HG02588 (cell line): ENCODE data around the gene PDLIM3.
"Not testable (repeated sequence)": the region's sequence is repeated elsewhere in the genome, so short reads cannot be mapped to it uniquely, and the experiment has no call there.

Experiments
- ATAC-seq: cut with Tn5 transposase; IDR thresholded peaks from one replicate; pipeline ENCODE4 v1.9.1; 2021; ENCODE audit warnings: mild to moderate bottlenecking, moderate library complexity; ENCODE audit not compliant: unreplicated experiment

Gene PDLIM3, protein sequence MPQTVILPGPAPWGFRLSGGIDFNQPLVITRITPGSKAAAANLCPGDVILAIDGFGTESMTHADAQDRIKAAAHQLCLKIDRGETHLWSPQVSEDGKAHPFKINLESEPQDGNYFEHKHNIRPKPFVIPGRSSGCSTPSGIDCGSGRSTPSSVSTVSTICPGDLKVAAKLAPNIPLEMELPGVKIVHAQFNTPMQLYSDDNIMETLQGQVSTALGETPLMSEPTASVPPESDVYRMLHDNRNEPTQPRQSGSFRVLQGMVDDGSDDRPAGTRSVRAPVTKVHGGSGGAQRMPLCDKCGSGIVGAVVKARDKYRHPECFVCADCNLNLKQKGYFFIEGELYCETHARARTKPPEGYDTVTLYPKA

DNA sequence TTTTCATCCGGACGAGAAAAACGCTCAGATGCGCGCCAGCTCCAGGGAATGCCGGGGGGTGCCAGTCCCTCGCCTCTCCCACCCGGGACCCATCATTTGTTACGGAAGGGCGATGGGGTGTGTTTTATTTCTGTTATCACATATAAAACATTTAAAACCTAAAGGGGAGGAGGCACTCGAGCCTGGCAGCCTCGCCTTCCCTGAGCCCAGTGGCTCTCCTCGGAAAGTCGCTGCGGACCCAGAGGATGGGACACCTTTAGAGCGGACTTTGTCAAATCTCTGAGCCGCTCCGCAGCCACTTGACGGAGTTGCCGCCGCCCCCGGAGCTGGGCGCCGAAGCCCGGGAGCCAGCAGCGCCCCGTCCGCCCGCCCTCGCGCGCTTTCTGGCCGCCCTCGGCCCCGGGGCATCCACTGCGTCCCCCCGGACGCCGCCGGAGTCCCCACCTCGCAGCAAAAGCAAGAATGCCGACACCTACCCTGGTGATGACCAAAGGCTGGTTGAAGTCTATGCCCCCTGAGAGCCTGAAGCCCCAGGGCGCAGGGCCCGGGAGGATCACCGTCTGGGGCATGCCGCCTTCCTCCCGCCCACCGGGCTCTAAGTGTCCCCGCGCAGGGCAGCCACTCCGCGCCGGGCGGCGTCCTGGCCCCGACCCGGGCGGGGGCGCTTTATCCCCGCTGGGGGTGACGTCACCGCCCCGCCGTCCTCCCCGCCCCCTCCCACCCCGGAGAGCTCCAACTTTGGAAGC is at the start of gene PDLIM3:
Gene PDLIM3, minus strand, starts transcription at position 642 of the 746 bp plus-strand sequence. Its CDS starts 73 bp downstream, at position 569.
- ATAC-seq: no peak

DNA sequence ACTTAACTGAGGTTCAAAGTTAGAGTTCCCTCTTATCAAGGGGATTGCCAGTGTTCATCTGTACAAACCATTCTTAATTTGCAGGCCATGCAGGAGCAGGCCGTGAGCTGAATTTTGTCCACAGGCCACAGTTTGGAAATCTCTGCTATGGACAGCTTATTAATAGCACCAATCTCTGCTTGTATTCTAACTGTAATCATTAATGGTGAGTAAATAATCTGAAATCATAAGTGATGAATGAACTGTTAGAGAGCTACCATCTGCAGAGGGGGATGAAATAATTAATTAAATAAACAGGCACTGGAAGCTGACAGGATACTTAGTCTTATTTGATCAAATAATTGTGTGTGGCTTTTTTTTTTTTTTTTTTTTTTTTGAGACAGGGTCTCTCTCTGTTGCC is 48.5 kb upstream of the PDLIM3 start:
- ATAC-seq: no peak

DNA sequence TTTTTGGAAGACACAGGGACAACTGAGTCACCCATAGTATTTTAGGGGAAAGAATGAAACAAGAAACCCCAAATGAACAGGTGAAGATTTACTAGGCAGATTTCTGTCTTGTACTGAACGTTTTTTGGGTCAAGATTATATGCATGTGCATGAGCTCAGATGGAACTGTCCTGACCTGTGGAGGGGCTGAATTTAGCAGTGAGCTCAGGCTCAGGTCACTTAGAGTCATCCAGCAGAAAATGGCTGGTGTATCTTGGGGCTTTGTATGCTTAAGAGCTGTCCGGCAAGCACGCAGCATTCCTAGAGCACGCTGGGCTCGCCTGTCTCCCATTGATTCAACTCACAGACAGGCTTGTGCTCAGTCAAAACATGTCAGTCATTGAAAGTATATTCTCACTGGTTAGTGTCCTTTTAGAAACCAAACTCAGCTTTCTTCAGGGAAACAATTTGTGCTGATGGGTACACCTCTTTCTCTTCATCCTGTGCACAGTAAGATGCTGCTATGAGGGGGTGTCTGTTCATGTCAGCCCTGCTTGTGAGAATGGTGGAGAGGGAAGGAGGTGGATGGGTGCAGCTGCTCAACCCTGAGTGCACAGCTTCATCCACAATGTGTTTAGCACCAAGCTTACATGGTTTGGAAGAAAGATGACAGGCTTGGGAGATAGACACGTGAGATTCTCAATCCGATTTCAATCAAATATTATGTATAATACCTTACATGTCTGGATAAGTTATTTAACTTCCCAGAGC is 47.5 kb upstream of the PDLIM3 start:
- ATAC-seq: no peak

DNA sequence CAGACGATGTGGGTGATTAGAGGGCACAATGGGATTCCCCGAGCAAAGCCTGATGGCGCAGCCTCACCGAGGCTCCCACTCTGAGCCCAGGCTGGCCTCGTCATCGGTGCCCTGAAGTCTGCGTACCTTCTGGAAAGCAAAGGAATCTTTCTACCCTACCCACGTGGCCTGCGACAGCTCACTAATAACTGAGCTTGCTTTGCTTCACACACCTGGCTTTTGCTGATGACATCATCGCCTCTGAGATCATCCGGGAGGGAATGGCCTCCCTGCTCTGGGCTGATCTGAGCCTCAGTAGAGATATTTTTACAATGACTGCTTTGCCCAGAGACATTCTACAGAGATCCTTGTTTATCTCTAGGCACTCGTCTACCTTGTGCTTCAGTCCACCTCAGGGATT is 45.4 kb upstream of the PDLIM3 start:
- ATAC-seq: no peak

DNA sequence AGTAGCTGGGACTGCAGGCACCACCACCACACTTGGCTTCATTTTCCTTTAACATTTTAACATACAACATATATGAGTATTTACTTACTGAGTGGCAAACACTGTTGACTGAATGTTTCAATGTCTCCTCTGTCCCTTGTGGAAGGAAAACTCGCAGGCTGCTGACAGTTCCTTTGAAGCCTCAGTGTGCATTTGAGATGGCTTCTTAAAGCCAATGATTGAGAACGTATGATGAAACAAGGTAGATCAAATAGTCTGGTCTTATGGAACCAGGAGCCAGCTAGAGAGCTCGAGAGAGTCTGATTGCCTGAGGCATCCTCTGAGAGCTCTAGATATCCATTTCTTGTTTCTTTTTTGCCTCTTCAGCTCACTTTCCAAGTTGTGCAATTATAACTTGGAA is 43.0 kb upstream of the PDLIM3 start:
- no peak for ATAC-seq

DNA sequence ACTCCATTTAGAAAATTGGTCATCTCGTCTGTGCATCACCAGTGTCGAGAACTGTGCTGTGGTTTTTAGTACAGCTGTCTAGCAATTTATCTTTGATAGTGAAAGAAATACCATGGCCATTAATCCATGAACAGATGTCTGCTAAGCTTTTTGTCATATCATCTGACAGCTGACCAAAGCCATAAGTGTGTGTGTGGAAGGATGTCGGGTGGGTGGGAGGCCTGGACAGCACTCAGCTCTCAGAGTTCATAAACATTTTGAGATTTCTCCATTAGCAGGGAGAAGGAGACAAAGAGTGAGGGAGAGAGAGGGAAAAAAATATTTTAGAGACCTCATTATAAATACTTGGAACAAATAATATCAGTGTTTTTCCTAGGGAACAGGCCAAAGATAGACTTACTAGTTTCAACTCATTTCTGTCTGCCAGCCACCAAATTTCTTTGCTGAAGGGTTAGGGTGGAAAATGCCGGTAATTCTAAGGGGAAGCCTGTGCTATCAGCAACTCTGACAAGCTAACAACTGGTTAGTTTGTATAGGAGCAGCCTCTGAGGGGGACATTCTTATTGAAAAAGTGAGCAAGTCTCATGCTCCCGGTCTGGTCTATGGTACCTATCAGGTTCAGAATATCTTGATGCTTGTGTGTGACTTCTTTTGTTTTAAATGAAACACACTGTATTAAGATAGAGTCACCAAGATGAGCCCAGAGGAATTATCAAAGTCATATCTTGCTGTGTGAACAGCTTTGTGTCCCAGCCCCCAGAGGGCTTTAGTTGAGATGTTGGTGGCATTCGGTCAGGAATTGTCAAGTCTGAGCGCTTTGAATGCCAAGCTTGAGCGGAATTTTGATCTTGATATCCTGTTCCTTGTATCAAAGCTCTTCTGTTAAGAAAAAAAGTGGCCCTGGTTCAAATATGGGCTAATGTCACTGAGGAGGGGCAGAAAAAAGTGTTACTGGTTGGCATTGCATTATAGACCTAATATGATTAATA is 41.9 kb upstream of the PDLIM3 start:
- no peak for ATAC-seq

DNA sequence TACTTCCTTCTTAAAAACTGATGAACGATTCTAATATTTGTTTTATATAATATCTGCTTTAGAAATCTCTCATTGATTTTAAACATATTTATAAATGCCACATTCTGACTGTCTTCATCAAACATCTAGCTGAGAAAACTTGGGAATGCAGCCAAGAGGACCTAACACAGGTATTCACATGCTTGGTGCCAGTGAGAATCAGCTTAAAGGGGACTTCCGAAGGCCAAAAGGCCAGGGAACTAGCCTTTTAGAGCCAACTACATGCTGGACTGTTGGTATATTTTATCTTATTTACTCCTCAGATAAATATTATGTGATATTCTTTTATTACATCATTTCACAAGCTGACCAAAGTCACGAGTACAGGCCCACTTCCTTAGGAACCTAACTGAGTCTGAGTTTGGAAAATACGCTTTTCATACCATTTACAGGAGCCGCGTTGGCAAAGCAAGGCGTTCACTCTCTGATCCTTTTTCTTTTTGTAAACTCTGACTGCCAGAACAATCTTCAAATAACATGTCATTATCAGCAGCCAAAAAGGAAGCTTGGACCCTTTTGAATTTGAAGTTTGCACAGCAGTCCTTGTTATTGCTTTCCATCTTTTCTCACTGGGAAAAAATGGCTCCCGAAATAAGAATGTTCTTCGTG is 41.1 kb upstream of the PDLIM3 start:
- no peak for ATAC-seq

DNA sequence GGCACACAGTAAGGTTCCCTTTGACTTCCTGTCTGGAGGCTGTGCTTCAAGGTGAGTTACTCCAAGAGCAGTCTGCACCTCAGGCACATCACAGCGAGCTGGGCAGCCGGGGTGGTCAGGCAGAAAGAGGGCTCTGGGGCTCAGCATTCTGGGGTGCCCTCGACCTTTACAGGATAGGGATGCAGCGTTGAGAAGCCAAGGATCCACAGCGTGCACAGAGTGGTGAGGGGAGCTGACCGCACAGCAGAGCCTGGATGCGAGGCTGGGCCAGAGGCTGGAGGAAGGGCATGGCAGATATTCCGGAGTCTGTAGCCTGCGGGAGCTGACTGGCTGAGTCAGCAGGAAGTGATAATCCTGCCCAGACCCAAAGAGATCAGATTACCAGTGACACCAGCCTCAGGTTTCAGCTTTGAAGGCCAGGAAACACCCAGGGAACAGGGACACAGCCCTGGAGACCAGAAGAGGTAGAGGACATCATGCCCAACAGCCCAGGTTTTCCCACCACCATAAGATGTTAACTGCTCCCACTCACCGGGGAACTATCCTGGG is 38.4 kb upstream of the PDLIM3 start:
- ATAC-seq: no peak

DNA sequence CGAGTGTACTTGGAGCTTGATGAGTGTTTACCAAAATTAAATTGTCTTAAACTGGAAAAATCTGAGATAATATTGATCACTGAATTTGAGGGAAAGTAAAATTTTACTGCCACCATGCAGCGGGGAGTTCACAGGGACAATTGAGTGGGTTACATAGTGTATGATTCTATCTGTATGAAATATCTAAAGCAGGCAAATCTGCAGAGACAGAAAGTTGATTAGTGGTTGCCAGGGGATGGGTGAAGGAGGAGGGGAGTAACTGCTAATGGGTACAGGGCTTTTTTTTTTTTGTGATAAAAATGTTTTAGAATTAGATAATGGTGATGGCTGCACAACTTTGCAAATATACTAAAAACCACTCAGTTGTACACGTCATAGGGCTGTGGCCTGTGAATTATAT is 35.4 kb upstream of the PDLIM3 start:
- ATAC-seq: no peak

DNA sequence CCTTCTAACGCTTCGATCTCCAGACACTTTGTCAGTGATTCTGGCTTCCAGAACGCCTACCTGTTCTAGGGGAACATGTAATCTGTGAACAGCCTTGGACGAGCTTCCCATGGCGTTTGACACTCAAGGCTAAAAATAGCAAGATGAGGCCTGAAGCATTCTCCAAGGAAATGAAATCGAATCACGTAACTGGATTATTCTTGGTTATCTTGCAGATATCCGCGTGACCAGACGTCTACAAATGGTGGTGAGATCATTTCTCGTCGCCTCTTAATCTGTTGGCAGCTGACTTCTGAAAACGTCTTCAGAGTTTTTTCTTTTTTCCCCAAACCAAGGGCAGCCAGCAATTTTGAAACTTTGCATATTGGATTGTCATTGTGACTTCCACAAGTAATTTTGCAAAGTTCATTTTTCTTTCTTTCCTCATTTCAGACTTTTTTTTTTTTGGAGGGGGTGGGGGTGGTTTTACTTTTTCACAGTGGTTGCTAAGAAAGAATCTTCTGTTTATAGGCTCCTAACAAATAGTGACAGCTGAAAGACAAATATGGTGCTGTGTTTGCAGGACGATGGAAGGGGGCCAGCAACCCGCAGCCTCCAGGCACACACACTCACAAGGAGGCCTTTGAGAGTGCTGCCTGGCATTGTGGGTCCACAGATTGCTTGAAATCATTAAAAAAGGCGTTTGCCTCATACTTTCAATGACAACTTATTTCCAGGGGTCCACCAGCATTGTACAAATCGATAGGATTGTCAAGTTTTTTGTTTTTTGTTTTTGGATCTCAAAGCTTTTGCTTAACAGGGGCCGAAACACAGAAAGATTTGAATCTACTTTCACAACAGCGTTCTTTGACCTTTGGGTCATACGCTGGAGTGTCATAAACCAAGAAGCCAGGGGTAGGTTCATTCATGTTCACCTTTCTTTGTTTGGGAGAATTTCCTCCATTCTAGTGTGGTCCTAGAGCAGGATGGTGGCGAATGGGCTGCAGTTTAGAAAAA is 32.4 kb upstream of the PDLIM3 start:
- ATAC-seq: no peak

DNA sequence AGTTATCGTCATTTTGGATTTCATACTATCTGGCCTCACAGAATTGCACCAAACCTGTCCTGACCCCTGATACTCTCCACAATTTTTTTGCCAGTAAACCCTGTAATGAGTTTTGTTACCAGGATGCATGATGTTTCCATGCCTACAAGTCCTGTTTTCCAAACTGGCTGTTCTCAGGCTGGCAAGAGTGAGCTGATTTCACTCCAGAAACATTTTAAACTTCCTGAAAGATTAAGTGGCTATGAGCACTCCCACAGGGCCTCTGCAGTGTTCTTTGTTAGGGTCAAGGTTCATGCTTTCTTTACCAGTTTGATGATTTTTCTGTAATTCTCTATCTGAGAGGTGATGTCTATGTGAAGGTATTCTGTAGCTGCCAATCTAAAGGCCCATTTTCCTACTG is 31.7 kb upstream of the PDLIM3 start:
- no peak for ATAC-seq

DNA sequence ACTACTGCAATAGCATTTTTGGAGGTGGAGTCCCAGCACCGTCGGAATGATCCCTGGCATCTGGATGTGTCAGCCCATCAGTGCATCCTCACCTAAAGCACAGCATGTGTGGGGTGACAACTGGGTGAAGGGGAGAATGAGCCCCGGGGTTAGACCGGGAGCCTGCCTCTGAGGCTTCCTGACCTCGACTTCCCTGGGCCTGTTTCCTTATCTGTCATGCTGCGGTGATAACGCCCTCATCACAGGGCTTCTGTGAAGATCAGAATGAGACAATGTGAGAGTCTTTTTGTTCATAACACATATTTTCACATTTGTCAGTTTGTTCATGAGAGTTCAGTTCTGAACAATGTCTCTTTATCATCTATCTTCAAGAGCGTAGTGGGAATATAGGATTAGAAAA is 31.1 kb upstream of the PDLIM3 start:
- no peak for ATAC-seq

DNA sequence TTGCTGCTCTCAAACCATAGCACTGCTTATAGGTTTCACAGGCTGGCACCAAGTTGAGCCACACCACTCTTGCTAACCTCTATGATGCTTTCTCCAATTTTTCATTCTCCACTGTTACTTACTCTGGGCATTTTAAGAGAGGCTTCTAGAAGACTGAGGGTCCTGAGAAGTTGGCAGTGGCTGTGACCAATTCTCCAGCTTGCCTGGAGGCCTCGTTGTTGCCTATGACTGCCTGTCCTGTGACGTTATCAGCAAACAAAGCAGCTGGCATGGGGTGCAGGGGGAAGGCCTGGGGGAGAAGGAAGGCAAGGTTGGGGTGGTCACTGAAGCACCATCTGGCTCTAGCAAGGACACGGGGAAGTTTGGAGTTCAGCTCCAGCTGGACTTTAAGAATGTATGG is 30.4 kb upstream of the PDLIM3 start:
- no peak for ATAC-seq

DNA sequence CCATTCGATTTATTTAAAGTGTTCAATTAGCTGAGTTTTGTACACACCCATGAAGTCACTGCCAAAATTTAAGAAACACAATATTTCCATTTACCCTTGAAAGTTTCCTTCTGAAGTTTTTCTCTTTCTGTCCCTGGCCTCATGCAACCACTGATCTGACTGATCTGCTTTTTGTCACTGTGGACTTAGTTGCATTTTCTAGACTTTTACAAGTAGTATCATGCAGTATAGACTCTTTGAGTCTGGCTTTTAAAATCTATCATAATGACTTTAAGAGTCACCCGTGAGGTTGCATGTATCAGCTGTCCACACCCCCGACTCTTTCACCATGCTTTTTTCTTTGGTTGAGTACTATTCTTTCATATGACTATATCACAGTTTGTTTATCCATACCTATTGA is 29.0 kb upstream of the PDLIM3 start:
- no peak for ATAC-seq

DNA sequence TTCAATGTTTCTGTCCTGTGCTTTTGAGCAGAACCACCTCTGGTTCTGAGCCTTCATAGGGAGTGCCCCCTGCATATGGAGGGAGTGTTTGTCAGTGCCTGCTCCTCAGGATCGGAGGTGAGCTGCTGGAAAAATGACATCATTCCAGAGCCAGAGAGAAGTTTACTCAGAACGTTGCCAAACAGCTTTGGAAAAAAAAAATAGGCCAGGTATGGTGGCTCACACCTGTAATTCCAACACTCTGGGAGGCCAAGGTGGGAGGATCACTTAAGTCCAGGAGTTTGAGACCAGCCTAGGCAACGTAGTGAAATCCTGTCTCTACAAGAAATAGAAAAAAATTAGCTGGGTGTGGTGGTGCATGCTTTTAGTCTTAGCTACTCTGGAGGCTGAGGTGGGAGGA is 27.2 kb upstream of the PDLIM3 start:
- ATAC-seq: no peak

DNA sequence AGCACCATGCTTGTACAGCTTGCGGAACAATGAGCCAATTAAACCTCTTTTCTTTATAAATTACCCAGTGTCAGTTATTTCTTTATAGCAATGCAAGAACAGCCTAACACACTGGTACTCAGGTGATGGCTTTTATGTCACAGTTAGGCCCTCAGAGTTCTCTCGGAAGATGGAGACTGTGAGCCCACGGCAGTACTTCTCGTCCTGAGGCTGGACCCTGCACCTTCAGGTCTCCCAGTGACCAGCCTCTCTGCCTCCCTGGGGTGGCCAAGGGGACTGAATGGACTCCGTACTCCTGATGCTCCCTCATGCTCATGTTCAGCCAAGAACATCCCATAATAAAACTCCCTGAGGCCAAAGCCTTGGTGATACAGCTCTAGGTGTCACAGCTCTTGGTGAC is 25.0 kb upstream of the PDLIM3 start:
- no peak for ATAC-seq

DNA sequence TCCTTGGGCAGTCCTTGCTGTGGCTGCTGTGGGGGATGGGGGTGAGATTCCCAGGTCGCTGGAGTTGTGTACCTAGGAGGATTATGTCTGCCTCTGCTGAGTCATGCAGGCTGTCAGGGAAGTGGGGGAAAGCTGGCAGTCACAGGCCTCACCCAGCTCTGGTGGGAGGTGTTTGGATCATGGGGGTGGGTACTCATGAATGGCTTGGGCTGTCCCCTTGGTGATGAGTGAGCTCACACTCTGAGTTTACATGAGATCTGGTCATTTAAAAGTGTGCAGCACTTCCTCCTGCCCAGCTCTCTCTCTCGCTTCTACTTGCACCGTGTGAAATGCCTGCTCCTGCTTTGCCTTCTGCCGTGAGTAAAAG is 24.6 kb upstream of the PDLIM3 start:
- no peak for ATAC-seq

DNA sequence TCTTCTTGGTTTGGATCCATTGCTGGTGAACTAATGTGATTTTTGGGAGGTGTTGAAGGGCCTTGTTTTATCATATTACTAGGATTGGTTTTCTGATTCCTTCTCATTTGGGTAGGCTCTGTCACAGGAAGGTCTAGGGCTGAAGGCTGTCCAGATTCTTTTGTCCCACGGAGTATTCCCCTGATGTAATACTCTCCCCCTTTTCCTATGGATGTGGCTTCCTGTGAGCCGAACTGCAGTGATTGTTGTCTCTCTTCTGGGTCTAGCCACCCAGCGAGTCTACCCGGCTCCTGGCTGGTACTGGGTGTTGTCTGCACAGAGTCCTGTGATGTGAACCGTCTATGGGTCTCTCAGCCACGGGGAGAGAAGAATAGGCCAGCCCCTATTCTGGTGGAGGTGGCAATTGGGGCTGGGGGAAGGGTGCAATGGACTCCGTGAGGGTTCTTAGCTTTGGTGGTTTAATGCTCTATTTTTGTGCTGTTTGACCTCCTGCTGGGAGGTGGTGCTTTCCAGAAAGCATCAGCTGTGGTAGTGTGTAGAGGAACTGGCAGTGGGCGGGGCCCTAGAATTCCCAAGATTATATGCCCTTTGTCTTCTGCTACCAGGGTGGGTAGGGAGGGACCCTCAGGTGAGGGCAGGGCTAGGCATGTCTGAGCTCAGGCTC is 24.1 kb upstream of the PDLIM3 start:
- ATAC-seq: not testable (repeated sequence)
